Fibroblast of skin of abdomen (primary cell): Measurements from ENCODE around the gene COL26A1.

Experiments
- DNase-seq: peaks from one replicate; pipeline ENCODE4 v3.0.0-alpha.2; 2013

The COL26A1 gene

GRCh38 chr7:101578552-101578951, 215.9 kb downstream of the COL26A1 start:
- DNase-seq, result no peak

GRCh38 chr7:101580596-101580995, 217.9 kb downstream of the COL26A1 start:
- no peak for DNase-seq

- DNase-seq, result no peak
Measured at GRCh38 chr7:101581891-101582290, 219.2 kb downstream of the COL26A1 start.

GRCh38 chr7:101582971-101583370, 220.3 kb downstream of the COL26A1 start:
- no peak for DNase-seq

GRCh38 chr7:101586078-101586905, 223.6 kb downstream of the COL26A1 start:
- DNase-seq, result no peak

GRCh38 chr7:101586906-101587677, 224.4 kb downstream of the COL26A1 start:
- DNase-seq, result no peak

- DNase-seq, result peak; percentile 20
Measured at GRCh38 chr7:101588131-101588935, 225.7 kb downstream of the COL26A1 start.

- no peak for DNase-seq
Measured at GRCh38 chr7:101589052-101589451, 226.4 kb downstream of the COL26A1 start.

DNA sequence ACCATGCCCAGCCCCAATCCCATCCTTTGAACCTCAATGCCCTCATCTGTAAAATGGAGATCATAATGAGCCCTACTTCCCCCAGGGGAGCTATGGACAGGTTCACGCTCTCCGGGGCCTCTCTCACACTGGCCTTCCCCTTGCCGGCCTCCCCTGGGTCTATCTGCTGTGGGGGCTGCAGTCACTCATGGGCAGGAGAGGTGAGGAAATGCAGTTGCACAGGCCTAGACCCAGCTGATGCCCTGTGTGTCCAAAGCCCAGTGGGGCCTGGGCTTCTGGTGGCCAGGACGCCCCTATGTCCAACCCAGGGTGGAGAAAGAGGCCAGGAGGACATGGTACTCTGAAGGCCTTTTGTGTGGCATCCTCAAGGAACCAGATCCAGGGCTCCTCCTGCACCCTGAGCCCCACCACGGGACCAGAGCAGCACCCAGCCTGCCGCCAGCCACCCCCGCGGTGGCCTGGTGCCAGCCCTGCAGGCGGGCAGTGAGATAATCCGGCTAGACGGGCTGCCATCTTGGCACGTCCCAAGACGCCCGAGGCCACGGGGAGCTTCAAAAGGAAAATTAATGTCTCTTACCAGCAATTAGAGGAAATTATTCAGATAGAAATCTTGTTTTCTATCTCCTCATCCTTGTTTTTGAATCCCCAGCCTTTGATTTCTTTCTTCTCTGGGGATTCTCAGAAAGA, 227.4 kb downstream of the COL26A1 start:
- no peak for DNase-seq

GRCh38 chr7:101590663-101591435, 228.2 kb downstream of the COL26A1 start:
- no peak for DNase-seq

DNA sequence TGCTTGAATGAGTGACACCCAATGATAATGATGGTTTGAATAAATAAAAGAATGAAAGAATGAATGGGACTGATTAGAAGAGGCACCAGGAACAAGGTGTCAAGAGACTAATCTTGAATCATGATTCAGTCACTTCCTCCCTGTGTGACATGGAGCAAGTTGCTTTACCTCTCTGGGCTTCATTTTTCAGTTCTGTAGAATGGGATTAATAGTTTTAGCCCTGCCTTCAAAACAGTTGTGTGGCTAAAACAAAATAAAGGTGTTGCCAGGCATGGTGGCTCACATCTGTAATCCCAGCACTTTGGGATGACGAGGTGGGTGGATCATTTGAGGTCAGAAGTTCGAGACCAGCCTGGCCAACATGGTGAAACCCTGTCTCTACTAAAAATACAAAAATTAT, 228.8 kb downstream of the COL26A1 start:
- no peak for DNase-seq

DNA sequence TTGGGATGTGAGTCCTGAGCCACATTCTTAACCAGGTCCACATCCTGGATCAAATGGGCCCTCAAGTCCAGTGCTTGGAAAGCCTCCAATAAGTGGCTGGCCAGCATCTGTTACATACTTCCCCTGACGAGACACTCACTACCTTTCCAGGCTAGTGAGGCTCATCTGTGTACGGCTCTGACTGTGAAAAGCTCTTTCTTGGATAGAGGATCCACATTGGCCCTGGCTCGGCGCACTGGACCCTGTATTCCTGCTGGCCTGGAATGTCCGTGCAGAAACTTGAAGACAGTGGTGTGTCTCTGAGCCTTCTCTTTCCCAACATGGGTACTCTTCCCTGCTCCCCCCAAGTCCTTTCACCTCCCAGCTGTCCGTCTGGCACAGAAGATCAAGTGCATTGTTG, 230.9 kb downstream of the COL26A1 start:
- no peak for DNase-seq

DNA sequence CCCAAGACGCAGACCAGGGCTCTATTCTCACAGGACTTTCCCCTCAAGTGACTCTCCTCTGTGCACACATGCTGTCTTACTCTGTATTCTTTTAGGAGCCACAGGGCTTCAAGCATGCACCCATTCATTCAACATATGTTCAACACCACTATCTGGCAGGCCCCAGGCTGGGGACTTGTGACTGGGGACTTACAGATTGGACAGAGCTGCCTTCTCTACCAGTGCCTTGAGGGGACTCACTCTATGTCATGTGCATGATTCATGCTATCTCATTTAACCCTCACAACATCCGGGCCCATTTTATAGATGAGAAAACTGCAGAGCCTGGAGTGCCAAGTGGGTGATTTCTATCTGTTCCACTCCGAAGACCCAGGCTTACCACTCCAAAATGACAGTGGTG, 232.1 kb downstream of the COL26A1 start:
- no peak for DNase-seq

GRCh38 chr7:101595246-101595645, 232.6 kb downstream of the COL26A1 start:
- DNase-seq, result no peak

- DNase-seq, result no peak
Measured at GRCh38 chr7:101595766-101596537, 233.3 kb downstream of the COL26A1 start.

- no peak for DNase-seq
Measured at GRCh38 chr7:101596898-101597297, 234.2 kb downstream of the COL26A1 start.

GRCh38 chr7:101597941-101598340, 235.3 kb downstream of the COL26A1 start:
- DNase-seq, result no peak

DNA sequence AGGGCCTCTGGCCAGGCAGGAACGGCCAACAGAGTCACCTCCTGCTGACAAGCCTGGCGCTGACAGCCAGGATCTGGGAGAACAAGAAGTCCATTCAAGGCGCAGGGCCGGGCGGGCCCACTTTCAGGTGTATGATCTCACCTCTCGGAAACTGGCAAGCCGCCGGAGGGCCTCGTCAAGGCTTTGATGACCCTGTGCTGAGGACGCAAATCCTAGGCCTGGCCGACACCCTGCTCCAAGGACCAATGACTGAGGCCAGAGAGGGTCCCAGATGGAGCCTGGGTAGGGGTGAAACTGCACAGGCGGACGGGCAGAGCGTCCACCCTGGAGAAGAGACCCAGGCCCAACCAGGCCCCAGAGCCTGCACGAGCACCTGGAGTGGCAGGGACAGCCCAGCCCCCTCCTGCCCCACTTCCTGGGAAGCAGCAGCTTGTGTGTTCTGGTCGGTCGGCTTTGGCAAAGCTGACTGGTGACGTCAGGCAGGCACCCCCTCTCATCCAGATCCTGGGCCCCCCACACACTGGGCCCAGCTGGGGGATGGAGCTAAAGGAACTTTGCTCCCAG, 235.8 kb downstream of the COL26A1 start:
- DNase-seq, result no peak

GRCh38 chr7:101598986-101599771, 236.5 kb downstream of the COL26A1 start:
- no peak for DNase-seq

DNA sequence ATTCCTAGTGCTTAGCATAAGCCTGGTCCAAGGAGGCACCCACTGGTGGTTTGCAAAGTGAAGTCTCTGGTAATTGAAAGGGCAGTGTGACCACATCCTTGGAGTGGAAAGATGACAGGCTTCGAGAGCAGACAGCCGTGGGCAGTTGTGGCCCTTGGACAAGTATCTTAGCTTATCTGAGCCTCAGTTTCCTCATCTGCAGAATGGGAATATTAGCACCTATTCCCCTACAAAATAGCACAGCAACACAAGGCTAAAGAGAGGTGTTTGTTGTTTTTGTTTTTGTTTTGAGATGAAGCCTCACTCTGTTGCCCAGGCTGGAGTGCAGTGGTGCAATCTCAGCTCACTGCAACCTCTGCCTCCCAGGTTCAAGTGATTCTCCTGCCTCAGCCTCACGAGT, 237.1 kb downstream of the COL26A1 start:
- no peak for DNase-seq
